ENCODE data around the gene NBDY.

GRCh38 chrX:56857042-56857441 is 128.0 kb downstream of the NBDY start:
- TF ChIP-seq, protein P1, sequence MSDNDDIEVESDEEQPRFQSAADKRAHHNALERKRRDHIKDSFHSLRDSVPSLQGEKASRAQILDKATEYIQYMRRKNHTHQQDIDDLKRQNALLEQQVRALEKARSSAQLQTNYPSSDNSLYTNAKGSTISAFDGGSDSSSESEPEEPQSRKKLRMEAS (IDR thresholded peaks at IDR 0.05; ENCODE audit: insufficient read depth, insufficient read length), result no peak
- TF ChIP-seq GATA2 (IDR thresholded peaks at IDR 0.05; ENCODE audit: insufficient read depth, insufficient read length, low read depth, low read length), result no peak
